GM11168 (cell line): ENCODE results near the gene MEGF11.

ENCODE experiments used
- in situ Hi-C: fragments of 300-500 bp; cut with MboI; formaldehyde crosslinking; loops from one replicate; pipeline ENCODE4 v1.12.0; 2022; ENCODE audit warnings: low sequenced_read_pairs; ENCODE audit not compliant: unreplicated experiment

Gene MEGF11

DNA sequence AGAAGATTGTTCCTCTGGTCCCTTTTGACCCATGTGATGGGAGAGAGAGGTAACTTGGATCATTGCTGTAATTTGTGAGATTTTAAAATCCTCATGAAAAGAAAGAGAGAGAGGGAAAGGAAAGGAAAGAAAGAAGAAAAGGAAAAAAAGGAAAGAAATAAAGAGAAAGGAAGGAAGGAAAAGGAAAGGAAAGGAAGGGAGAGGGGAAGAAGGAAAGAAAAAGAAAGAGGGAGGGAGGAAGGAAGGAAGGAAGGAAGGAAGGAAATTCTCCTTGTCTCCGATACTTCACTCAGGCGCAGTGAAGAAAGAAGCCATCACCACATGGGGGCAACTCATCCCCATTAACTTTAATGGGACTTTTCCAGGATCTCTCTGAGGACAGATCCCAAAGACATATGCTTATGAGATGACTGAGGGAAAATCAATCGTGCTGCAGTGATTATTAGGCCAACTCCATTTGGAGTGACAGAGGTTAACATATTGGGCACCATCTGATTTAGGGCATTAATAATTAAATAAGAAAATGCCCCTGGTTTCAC is 123.0 kb downstream of the MEGF11 start:
- in situ Hi-C loops = no loop called here

DNA sequence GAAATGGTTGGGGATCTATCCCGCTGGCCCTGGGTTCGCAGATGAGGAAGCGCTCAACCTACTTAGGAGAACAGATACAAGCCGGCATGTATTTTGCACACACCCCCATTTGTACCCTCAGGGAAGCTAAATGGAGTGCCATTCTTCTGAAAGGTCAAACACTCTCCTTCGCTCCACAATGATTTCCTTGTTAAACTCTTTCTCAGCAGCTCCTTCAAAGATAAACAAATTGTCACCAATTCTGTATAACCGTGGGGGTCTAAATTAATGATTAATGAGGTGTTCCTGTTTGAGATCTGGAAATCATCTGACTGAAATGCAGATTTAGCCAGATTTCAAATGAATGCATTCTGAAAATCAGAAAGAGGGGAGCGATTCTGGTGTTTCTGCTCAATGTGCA is 124.0 kb downstream of the MEGF11 start:
- in situ Hi-C loops = no loop called here

DNA sequence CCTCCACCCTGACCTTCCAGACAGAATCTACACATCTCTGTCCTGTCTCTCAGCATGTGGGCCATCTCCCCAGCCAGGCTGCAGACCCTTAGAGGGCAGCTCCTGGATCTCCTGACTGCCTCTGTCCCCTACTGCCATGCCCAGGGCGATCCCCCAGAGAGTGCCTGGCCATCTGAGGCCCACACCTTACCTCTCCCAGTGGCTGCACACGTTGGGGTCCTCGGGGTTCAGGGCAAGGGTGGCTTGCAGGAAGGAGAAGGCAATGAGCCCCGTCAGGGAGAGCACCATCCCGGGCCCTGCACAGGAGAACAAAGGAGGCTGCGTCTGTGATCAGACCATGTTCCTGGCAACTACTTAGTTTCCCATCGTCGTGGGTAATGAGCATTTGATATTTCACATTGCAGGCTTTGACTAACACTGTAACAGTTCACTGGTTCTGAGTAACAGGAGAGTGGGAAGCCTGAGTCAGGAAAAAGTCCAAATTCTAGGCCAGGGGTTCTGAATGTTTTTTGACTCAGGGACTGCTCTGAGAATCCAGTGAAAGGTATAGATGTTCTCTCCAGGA is 125.4 kb downstream of the MEGF11 start:
- in situ Hi-C loops = no loop called here

DNA sequence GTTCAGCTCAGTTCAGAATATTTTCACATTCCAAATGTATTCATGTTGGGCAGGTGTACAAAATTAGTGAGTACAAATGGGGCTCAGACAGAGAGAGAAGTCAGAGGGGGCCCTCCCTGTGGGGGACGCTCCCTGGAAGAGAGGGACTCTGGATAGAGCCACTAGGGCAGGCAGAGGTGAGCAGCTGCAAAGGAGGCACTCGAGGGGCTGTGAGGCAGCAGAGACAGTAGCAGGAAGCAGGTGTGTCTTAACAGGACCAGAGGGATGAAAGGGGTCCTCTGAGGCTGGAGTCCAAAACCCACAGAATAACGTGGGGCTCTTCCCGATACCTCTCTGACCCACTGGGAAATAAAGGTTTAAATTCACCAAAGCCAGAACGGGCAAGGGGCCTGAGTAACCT is 127.1 kb downstream of the MEGF11 start:
- in situ Hi-C loops = no loop called here

DNA sequence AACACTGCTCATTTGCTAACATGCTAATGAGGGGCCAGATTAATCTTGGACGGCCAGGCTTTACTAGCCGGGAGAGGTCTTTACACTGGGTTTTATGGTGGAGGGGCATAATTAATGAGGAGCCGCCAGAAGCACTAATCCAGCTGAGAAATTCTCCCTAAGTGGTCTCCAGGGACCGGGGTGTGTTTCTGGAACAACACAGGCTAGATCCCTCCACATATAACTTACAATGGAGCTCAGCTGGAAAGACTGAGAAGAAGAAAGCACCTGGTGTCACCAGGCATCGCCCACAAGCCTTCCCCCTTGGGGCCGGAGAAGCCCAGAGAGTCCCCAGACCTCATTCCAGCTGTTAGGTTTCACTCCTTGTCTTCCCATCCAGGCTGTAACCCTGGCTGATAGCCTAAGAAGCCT is 127.5 kb downstream of the MEGF11 start:
- in situ Hi-C loops = no loop called here

DNA sequence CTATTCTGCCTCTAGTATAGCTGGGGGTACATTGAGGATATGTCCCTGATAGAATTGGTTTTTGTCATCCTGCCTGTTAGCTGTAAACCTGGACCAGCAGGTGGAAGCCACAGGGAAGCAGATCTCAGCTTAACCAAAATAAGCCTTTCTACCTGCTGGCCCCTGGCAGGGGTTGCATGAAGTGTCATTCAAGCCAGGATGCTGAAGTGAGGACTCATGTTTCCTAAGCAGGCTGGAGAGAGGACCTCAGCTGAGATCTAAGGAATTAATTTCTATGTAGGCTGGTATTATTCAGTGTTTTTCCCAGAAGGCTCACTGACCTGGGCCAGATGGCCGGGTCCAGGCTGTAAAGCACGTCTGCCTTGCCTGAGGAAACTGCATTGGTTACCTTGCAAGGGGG is 128.9 kb downstream of the MEGF11 start:
- in situ Hi-C loops = no loop called here

DNA sequence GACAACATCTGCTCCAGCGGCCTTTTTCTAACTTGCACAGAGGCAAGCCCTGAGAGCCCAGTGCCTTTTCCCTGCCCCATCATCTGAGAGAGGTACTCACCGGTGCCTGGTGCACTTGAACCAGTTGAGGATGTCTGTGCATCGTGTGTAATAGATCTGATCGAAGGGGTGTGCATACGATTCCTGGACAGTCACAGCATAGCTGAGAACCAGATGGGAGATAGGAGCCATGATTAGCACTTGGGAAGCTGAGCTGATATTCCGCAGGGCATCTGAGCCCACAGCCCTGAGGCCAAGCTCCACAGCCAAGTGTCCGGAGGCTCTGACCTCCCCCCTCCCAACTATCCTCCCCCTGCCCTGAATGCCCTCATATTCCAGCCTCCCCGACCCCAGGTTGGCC is 129.8 kb downstream of the MEGF11 start:
- in situ Hi-C loops = no loop called here

DNA sequence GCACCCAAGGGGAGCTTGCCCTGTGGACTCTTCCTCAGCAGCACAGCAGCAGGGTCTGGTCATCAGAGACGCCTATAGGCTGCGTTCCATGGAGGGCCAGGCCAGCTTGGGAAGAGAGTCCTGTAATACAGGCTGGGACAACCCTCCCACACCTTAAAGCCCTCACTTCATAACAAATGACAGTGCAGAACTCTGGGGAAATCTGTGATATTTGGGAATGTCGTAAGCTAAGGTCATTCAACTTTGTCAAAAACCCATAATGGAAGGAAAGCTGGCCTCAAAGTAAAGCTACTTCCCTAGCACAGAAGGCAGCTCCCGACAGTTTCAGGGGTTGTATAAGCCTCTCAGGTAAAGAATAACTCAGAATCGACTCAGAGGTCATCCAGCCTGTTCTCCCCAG is 133.1 kb downstream of the MEGF11 start:
- in situ Hi-C loops = no loop called here

DNA sequence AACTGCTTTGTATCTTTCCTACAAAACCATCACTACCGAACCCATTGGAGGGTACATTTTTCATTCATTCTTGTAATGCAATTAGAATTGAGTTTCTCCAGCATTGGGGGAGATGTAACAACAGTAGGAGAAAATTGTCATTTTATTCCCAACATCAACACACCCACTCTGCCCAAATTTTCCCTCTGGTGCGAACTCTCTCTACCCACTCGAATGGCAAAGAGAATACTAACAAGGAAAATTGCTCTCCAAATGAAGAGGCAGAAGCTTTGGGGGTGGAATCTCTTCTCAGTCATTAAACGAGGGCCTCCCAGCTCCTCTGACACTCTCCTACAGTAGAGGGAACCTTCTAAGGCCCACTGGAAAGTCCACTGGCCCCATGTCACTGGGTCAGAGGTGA is 135.7 kb downstream of the MEGF11 start:
- in situ Hi-C loops = no loop called here

DNA sequence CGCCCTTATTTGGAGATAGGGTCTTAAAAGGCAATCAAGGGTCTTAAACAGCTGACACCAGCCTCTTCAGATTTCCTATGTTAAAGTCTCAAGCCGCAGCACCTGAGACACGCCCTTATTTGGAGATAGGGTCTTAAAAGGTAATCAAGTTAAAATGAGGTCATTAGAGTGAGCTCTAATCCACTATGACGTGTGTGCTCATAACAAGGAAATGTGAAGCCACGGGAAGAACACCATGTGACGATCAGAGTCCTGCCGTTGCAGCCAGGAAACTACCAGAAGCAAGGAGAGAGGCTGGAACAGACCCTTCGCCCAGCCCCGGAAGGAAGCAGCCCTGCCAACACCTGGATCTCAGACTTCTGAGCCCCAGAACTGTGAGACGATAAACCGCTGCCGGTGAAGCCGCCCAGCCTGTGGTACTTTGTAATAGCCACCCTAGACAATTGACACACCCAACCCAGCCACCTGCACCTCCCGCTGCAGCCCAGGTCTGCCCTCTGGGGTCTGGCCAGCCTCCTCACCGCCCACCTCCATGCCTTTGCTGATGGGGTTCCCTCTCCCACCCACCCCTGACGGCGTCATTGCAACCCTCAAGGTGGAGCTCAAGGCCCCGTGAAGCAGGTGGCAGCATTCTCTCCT is 137.9 kb downstream of the MEGF11 start:
- in situ Hi-C loops = no loop called here

DNA sequence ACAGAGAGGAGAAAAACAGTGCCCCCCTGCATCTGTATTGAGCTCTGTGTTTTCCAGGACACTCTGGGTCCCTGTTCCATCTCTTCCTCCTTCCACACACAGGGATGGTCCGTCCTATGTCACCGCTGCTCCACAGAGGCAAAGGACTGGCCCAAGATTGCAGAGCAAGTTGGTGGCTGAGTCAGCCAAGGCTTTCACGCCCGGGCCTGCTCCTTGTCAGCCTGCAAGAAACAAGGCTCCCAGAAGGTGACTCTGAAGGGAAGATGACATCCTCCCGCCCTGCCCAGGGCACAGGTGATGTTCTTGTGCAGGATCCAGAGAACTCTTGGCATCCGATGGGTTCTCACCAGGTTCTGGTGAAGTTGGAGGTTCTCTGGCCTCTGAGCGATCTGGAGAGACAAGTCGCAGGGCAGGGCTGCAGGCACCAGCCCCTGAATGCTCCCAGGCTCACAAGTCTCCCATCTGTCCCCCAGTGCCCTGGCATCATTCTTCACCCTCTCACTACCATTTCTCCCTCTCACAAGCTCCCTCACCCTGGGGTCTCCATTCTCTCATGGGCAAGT is 138.6 kb downstream of the MEGF11 start:
- in situ Hi-C loops = no loop called here

DNA sequence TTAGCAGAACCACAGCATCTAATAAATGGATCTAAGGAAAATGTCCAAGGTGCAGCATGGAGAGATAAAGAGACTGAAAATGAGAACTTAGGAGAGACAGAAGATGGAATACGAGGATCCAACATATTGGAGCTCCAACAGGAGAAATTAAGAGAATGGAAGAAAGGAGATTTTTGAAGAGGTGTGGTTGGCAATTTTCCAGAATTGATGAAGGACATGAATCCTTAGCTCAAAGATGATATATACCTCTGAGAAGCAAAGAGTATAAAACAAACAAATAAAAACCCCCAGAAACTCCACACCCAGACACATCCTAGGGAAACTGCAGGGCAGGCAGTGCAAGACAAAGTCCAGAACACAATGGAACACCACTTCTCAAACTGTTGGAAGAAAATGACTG is 141.2 kb downstream of the MEGF11 start:
- in situ Hi-C loops = no loop called here

DNA sequence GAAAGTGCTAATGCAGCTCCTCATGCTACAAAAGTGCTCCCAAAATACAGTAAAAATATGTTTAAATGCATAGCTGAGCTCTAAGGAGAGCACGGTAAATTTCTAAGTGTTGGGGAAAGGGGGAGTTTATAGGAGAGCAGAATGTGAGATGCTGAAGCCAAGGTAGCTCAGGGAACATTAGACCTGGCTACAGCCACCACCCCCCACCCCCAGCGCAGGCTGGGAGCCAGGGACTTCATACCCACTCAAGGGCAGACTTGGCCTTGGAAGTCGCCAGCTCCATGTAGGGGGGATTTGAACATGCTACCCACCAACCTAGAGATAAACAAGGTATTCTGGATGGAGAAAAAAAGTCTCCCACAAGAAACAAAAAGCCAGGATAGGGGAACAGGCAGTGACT is 142.2 kb downstream of the MEGF11 start:
- in situ Hi-C loops = no loop called here

DNA sequence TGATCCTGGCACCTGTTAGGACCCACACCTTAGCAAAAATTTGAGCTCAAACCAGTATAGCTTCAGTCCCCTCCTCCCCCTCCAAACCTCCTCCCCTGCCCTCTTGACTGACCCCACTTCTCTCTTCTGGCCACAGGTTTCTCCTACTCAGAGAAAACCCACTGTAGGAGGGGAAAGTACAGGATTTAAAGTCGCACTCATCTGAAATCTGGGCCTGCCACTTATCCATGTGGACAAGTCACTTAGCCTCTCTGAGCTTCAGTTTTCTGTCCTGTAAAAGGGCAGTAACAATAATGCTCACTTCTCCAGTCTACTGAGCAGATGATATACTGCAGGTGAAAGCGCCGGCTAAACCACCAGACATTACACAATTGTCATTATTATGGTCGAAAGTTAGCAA is 142.7 kb downstream of the MEGF11 start:
- in situ Hi-C loops = no loop called here

DNA sequence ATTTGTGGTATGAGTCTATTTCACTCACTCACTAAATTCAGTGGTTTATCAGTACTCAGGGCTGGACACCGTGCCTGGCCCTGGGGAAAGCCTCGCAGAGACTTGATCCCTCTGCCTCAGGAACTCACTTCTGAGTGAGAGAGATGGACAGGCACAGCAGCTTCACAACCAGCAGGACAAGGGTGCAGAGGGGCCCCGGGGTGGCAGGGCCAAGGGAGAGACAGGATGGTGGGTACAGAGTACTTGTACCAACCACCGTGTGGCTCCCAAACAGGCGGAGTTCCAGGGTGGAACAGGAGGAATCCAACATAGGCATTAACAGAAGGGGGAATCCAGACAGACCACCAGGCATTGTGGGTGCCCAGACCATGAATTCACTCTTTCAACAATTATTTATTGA is 143.7 kb downstream of the MEGF11 start:
- in situ Hi-C loops = no loop called here

DNA sequence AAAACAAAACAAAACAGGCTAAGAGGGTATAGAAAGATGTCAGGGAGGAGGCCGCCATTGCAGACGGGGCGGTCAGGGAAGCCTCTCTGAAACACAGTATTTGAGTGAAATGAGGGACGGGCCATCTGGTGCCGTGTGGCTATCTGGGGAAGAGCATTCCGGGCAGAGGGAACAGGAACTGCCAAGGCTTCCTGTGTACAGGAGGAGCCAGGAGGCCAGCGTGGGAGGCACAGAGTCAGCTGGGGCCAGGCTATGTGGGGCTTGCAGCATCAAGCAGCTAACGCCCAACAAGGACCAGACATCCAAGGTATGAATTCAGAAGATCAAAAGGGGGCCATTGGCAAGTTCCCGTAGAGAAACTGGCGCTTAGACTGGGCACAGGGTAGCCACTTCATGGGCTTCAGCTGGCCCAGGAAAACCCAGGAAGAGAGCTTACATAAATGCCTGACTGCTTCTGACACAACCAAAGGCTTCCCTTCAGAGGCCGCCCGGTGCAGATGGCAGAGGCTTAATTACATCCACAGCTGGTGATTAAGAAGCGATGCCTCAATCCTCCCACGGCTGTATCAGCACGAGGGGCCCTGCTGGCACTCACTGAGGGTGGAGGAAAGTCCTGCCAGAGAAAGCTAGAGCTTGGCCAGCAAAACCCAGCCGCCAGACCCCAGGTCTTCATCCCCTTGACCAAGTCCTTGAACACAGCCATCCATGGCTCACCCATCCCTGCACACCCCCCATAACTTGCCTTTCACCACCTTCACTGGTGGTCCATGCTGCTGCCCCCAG is 144.9 kb downstream of the MEGF11 start:
- in situ Hi-C loops = no loop called here

DNA sequence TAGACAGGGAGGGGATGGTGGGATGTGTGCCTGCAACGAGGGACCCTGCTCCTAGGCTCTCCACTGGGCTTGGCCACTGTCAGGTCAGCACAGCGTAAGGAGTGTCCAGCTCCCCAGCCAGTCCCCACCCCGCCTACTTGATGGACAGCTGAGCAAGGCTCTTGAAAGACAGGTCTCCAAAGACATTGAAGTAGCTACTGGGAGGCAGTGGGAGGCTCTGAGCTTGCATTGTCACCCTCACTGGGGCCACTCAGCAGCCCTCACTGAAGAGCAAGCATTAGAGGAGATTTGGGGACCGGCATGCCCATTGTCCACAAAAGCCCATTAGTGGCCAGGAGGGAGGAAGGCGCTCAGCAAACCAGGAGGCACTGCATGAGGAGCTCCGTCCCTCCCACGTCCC is 146.5 kb downstream of the MEGF11 start:
- in situ Hi-C loops = no loop called here

DNA sequence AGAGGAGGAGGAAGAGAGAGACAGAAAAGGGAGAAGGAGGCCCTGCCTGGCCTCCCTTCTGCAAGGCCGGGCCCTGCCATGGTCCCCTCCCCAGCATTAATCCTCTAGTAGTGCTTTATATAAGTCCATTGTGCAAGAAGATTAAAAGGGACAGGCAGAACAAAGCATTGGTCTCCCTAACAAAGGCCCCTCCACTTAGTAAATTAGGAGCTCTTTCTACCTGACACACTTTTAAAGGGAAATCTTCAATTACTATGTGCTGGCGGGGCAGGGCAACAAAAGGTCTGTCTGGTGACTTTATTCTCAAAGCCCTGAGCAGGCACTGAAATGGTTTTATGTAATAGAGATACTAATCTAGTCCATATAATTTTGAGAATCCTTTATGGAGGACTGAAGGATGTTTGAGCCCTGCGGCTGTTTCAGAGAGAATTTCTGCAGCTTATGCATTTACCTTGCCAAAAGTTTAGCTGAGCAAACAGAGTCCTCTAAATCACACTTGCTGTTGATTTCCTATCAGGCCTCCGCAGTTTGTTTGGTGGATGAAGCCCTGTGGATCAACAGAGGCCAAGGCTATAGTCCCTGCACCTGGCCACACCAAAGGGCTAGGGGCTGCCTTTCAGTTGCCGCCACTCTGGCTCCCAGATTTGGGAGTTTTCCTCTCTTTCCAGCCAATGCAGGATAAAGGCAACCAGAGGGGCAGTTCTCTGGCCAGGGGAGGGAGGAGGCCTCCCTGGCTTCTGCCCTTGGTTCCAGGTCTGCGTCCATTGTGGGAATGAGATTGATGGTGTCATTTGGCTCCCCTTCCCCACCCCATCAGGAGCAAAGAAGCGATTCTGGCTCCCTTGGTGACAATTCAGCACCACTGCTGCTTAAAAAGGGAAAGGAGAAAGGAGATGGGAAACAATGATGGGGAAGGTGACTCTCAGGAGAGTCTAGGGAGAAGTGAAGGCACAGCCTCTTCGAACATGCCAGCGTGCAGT is 148.0 kb downstream of the MEGF11 start:
- in situ Hi-C loops = no loop called here

DNA sequence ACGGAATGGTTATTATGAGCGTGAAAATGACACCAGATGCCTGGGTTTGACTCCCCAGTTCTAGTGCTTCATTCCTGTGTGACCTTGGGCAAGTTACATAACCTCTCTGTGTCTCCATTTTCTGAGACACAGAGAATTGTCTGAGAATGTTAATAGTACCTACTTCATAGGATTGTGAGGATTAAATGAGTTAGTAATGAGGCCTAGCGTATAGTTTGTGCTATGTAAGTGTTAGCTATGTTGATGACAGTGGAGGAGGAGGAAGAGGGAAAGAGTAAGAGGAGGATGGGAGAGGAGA is 150.3 kb downstream of the MEGF11 start:
- in situ Hi-C loops = no loop called here

DNA sequence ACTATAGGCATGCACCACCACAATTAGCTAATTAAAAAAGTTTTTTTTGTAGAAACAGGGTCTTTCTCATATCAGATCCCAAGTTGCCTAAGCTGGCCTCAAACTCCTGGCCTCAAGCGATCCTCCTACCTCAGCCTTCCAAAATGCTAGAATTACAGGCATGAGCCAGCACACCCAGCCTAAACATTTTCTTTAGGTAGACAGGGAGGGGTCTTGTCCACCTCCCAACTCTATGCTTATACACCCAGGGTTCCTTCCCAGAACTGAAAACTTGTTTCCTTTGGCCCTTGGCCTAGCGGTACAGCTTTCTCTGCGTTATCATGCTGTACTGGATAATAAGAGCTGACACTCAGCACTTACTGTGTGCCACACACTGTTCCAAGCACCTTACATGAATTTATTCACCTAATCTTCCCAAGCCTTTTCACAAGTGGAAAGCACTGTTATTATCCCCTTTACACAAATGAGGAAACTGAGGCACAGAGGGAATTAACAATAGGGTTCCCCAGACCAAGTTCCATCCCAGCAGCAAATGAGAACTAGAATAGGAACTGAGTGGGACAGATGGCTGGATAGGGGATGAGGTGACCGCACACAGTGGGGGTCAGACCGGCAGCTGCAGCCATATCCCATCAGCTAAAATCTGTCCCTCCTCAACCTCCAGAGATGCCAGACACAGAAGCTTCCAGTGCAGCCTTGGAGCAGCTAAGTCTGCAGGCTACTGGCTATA is 150.8 kb downstream of the MEGF11 start:
- in situ Hi-C loops = no loop called here
